Neural progenitor cell (in vitro differentiated cells): ENCODE data around the gene KIF26B. TPM values are rescaled to one million over a fixed set of nuclear protein-coding genes. Genes with fewer than 3 reads are reported as not detected.

Experiments
- DNase-seq: peaks from one replicate; pipeline ENCODE4 v3.0.0-alpha.2; 2016; ENCODE audit warnings: low spot score
- H2AFZ ChIP-seq: fragments of 200-600 bp; sonication (generic); replicated peaks from 2 replicates; pipeline ENCODE4 v1.6.1; 2016; ENCODE audit warnings: antibody characterized with exemption
- H3F3A ChIP-seq: fragments of 200-600 bp; sonication (generic); 2 replicates; pipeline ENCODE4 v1.6.1; 2016; ENCODE audit warnings: antibody characterized with exemption, low read depth
- H3K27ac ChIP-seq: fragments of 200-600 bp; sonication (generic); 2 replicates; pipeline ENCODE4 v1.5.1; 2016; ENCODE audit warnings: mild to moderate bottlenecking
- H3K27me3 ChIP-seq: fragments of 200-600 bp; sonication (generic); 2 replicates; pipeline ENCODE4 v1.6.1; 2016; ENCODE audit warnings: mild to moderate bottlenecking, moderate library complexity
- H3K36me3 ChIP-seq: fragments of 200-600 bp; sonication (generic); 2 replicates; pipeline ENCODE4 v1.5.1; 2016
- H3K4me1 ChIP-seq: fragments of 200-600 bp; sonication (generic); 2 replicates; pipeline ENCODE4 v1.6.1; 2016; ENCODE audit warnings: mixed run types
- H3K4me2 ChIP-seq: fragments of 200-600 bp; sonication (generic); 2 replicates; pipeline ENCODE4 v1.6.1; 2016
- H3K4me3 ChIP-seq: fragments of 200-600 bp; sonication (generic); 2 replicates; pipeline ENCODE4 v1.5.1; 2016
- H3K79me2 ChIP-seq: fragments of 200-600 bp; sonication (generic); 2 replicates; pipeline ENCODE4 v1.6.1; 2016; ENCODE audit warnings: low read depth
- H3K9ac ChIP-seq: fragments of 200-600 bp; sonication (generic); 2 replicates; pipeline ENCODE4 v1.6.1; 2016
- H3K9me3 ChIP-seq: fragments of 200-600 bp; sonication (generic); 2 replicates; pipeline ENCODE4 v1.5.1; 2016; ENCODE audit warnings: low read depth
- H4K20me1 ChIP-seq: fragments of 200-600 bp; sonication (generic); 2 replicates; pipeline ENCODE4 v1.6.1; 2016; ENCODE audit warnings: low read depth
- H3K27ac Mint-ChIP-seq: 3 replicates; pipeline ENCODE4 v1.8.0; 2021; ENCODE audit warnings: mixed read lengths
- H3K27me3 Mint-ChIP-seq: 2 replicates; pipeline ENCODE4 v1.8.0; 2022; ENCODE audit warnings: low read depth, mild to moderate bottlenecking, inconsistent platforms, moderate library complexity, mixed read lengths; ENCODE audit not compliant: insufficient read depth
- H3K36me3 Mint-ChIP-seq: 3 replicates; pipeline ENCODE4 v1.8.0; 2021; ENCODE audit warnings: mixed read lengths
- H3K4me1 Mint-ChIP-seq: 3 replicates; pipeline ENCODE4 v1.8.0; 2021; ENCODE audit warnings: mixed read lengths
- H3K4me3 Mint-ChIP-seq: 3 replicates; pipeline ENCODE4 v1.8.0; 2021; ENCODE audit warnings: mild to moderate bottlenecking, moderate library complexity, mixed read lengths
- H3K9me3 Mint-ChIP-seq: 3 replicates; pipeline ENCODE4 v1.8.0; 2020; ENCODE audit warnings: mixed read lengths
- CTCF ChIP-seq: fragments of 200-600 bp; sonication (generic); IDR thresholded peaks from 2 replicates; pipeline ENCODE4 v1.5.1; 2017; ENCODE audit warnings: antibody characterized with exemption, mild to moderate bottlenecking
- EZH2 ChIP-seq: fragments of 200-600 bp; sonication (generic); IDR thresholded peaks from 2 replicates; pipeline ENCODE4 v1.6.1; 2017; ENCODE audit warnings: antibody characterized with exemption, mild to moderate bottlenecking, moderate library complexity
- EZH2phosphoT487 ChIP-seq: fragments of 200-600 bp; sonication (generic); IDR thresholded peaks from 2 replicates; pipeline ENCODE4 v1.6.1; 2017; ENCODE audit warnings: antibody characterized with exemption
- total RNA-seq: library from RNA; depleted of rRNA; stranded (reverse); fragments of >200 nt; gene quantifications from 2 replicates; pipeline ENCODE4 v1.2.3, GENCODE V29; 2015; ENCODE audit warnings: low replicate concordance

Gene KIF26B
- total RNA-seq, 1 donor from 2014 or later, result 0.47 TPM

GRCh38 chr1:245301921-245302320 is 147.1 kb downstream of the KIF26B start:
- peaks cover 6% of the 10 kb centered on the region for H3K4me1 Mint-ChIP-seq
- no peak overlapping the region for H3K4me3 Mint-ChIP-seq
- no peak overlapping the region for H3K27ac ChIP-seq
- no peaks in the 10 kb centered on the region for H3K27me3 ChIP-seq
- H3K9ac ChIP-seq, result no peak overlapping the region
- no peak for DNase-seq
- peaks cover under 1% of the 10 kb centered on the region for H3K9me3 Mint-ChIP-seq
- H3K4me1 ChIP-seq, result no peaks in the 10 kb centered on the region
- H3K79me2 ChIP-seq, result no peaks in the 10 kb centered on the region
- no peaks in the 10 kb centered on the region for H3K36me3 Mint-ChIP-seq
- H3K36me3 ChIP-seq, result no peaks in the 10 kb centered on the region
- no peaks in the 10 kb centered on the region for H3F3A ChIP-seq
- no peaks in the 10 kb centered on the region for H3K9me3 ChIP-seq
- no peak overlapping the region for H3K4me2 ChIP-seq
- no peak overlapping the region for H2AFZ ChIP-seq
- no peak for TF ChIP-seq EZH2
- TF ChIP-seq EZH2phosphoT487, result no peak
- no peak for TF ChIP-seq CTCF
- H3K27me3 Mint-ChIP-seq, result no peaks in the 10 kb centered on the region
- no peaks in the 10 kb centered on the region for H4K20me1 ChIP-seq
- H3K27ac Mint-ChIP-seq, result no peak overlapping the region
- H3K4me3 ChIP-seq, result no peak overlapping the region

- Mint-ChIP-seq H3K36me3 (no peaks in the 10 kb centered on the region), H3K4me1 (peaks cover 6% of the 10 kb centered on the region), H3K27me3 (no peaks in the 10 kb centered on the region), H3K4me3 (no peak overlapping the region), H3K27ac (no peak overlapping the region), H3K9me3 (peaks cover 4% of the 10 kb centered on the region)
- H3K9ac ChIP-seq, result no peak overlapping the region
- H3K79me2 ChIP-seq, result no peaks in the 10 kb centered on the region
- no peaks in the 10 kb centered on the region for H3K4me1 ChIP-seq
- no peaks in the 10 kb centered on the region for H3K9me3 ChIP-seq
- H4K20me1 ChIP-seq, result no peaks in the 10 kb centered on the region
- TF ChIP-seq CTCF (no peak), EZH2 (no peak), EZH2phosphoT487 (no peak)
- no peak for DNase-seq
- no peaks in the 10 kb centered on the region for H3K27me3 ChIP-seq
- H3K4me2 ChIP-seq, result no peak overlapping the region
- no peaks in the 10 kb centered on the region for H3K36me3 ChIP-seq
- no peak overlapping the region for H2AFZ ChIP-seq
- H3F3A ChIP-seq, result no peaks in the 10 kb centered on the region
- no peak overlapping the region for H3K27ac ChIP-seq
- no peak overlapping the region for H3K4me3 ChIP-seq
Measured at GRCh38 chr1:245304698-245305097, 149.9 kb downstream of the KIF26B start.

- DNase-seq, result no peak
- no peak overlapping the region for H3K27ac Mint-ChIP-seq
- no peaks in the 10 kb centered on the region for H3K9me3 ChIP-seq
- peaks cover 8% of the 10 kb centered on the region for H3F3A ChIP-seq
- H3K36me3 Mint-ChIP-seq, result no peaks in the 10 kb centered on the region
- H3K4me3 Mint-ChIP-seq, result no peak overlapping the region
- H3K36me3 ChIP-seq, result no peaks in the 10 kb centered on the region
- no peak overlapping the region for H3K27ac ChIP-seq
- no peak overlapping the region for H3K4me2 ChIP-seq
- H3K4me1 ChIP-seq, result peaks cover 10% of the 10 kb centered on the region
- no peak overlapping the region for H3K4me3 ChIP-seq
- H4K20me1 ChIP-seq, result no peaks in the 10 kb centered on the region
- no peak overlapping the region for H3K9ac ChIP-seq
- H3K4me1 Mint-ChIP-seq, result peaks cover 16% of the 10 kb centered on the region
- H2AFZ ChIP-seq, result no peak overlapping the region
- no peaks in the 10 kb centered on the region for H3K27me3 ChIP-seq
- H3K27me3 Mint-ChIP-seq, result no peaks in the 10 kb centered on the region
- H3K79me2 ChIP-seq, result no peaks in the 10 kb centered on the region
- no peak for TF ChIP-seq EZH2phosphoT487
- no peak for TF ChIP-seq EZH2
- H3K9me3 Mint-ChIP-seq, result peaks cover 4% of the 10 kb centered on the region
Measured at GRCh38 chr1:245306020-245306419, 151.2 kb downstream of the KIF26B start.

GRCh38 chr1:245306628-245307410 is 152.0 kb downstream of the KIF26B start:
- Histone ChIP-seq H3K9me3 (no peaks in the 10 kb centered on the region), H3K79me2 (no peaks in the 10 kb centered on the region), H3K4me2 (no peak overlapping the region), H3K4me3 (no peak overlapping the region), H3K9ac (no peak overlapping the region), H3K27ac (no peak overlapping the region), H3K27me3 (no peaks in the 10 kb centered on the region), H3F3A (peaks cover 14% of the 10 kb centered on the region), H2AFZ (no peak overlapping the region), H4K20me1 (no peaks in the 10 kb centered on the region), H3K36me3 (no peaks in the 10 kb centered on the region), H3K4me1 (peaks cover 15% of the 10 kb centered on the region)
- H3K27me3 Mint-ChIP-seq, result peaks cover under 1% of the 10 kb centered on the region
- H3K4me1 Mint-ChIP-seq, result peaks cover 14% of the 10 kb centered on the region
- H3K36me3 Mint-ChIP-seq, result no peaks in the 10 kb centered on the region
- TF ChIP-seq CTCF (no peak), EZH2phosphoT487 (no peak)
- DNase-seq, result no peak
- H3K4me3 Mint-ChIP-seq, result no peak overlapping the region
- H3K27ac Mint-ChIP-seq, result no peak overlapping the region
- peaks cover 4% of the 10 kb centered on the region for H3K9me3 Mint-ChIP-seq
